IMR-90 (cell line): ENCODE measurements around the gene GCN1. TPM values are rescaled to one million over a fixed set of nuclear protein-coding genes. Genes with fewer than 3 reads are reported as not detected.

Experiments
- ATAC-seq: fragments of 200-7000 bp; cut with Tn5 transposase; 2 replicates; pipeline ENCODE4 v1.9.1; 2020; ENCODE audit warnings: low read depth, mild to moderate bottlenecking, moderate library complexity
- BruUV-seq: library from RNA; stranded (reverse); fragments of 400-500 nt; replicated peaks from 2 replicates; lab custom pipeline; 2021; lab: Mats Ljungman, UMichigan
- CTCF ChIA-PET: fragments of 300-600 bp; formaldehyde crosslinking; extraction: SDS; loops from one replicate; lab custom pipeline; 2021; ENCODE audit warnings: antibody characterized with exemption; lab: Yijun Ruan, JAX
- POLR2A ChIA-PET: fragments of 300-600 bp; sonication (Branson Sonifier 250); formaldehyde crosslinking; loops from one replicate; lab custom pipeline; 2022; ENCODE audit warnings: antibody characterized with exemption; ENCODE audit not compliant: unreplicated experiment; lab: Charles Lee
- DNase-seq: peaks from one replicate; pipeline ENCODE4 v3.0.0; 2013
- H2AFZ ChIP-seq: replicated peaks from 2 replicates; pipeline ENCODE3; 2013; ENCODE audit warnings: low read length, mild to moderate bottlenecking; ENCODE audit not compliant: poor library complexity
- H2AK5ac ChIP-seq: 2 replicates; pipeline ENCODE4 v1.6.1; 2013; ENCODE audit warnings: low read depth, low read length, inconsistent platforms
- H2AK9ac ChIP-seq: replicated peaks from 2 replicates; pipeline ENCODE3; 2013; ENCODE audit warnings: mild to moderate bottlenecking, low read depth, low read length, moderate library complexity; ENCODE audit not compliant: poor library complexity
- H2BK120ac ChIP-seq: 2 replicates; pipeline ENCODE4 v1.6.1; 2013; ENCODE audit warnings: low read depth, low read length, inconsistent platforms
- H2BK15ac ChIP-seq: 3 replicates; pipeline ENCODE4 v1.6.1; 2013; ENCODE audit warnings: low read depth, low read length, inconsistent platforms
- H2BK20ac ChIP-seq: 2 replicates; pipeline ENCODE4 v1.6.1; 2013; ENCODE audit warnings: low read depth, mild to moderate bottlenecking, inconsistent platforms, low read length, moderate library complexity
- H2BK5ac ChIP-seq: 2 replicates; pipeline ENCODE4 v1.6.1; 2013; ENCODE audit warnings: mild to moderate bottlenecking, low read depth, low read length, inconsistent platforms; ENCODE audit not compliant: poor library complexity, severe bottlenecking
- H3K14ac ChIP-seq: replicated peaks from 2 replicates; pipeline ENCODE4 v1.6.1; 2013; ENCODE audit warnings: low read depth, low read length, inconsistent platforms
- H3K18ac ChIP-seq: 2 replicates; pipeline ENCODE4 v1.6.1; 2013; ENCODE audit warnings: low read depth, low read length, control low read depth
- H3K23ac ChIP-seq: 2 replicates; pipeline ENCODE4 v1.6.1; 2013; ENCODE audit warnings: low read depth, low read length, inconsistent platforms
- H3K27ac ChIP-seq: 2 replicates; pipeline ENCODE4 v1.5.1; 2013; ENCODE audit warnings: mild to moderate bottlenecking, control low read depth, low read length; ENCODE audit not compliant: insufficient read depth
- H3K27me3 ChIP-seq: 2 replicates; pipeline ENCODE4 v1.6.1; 2013; ENCODE audit warnings: low read length; ENCODE audit not compliant: control insufficient read depth, insufficient read depth
- H3K36me3 ChIP-seq: 2 replicates; pipeline ENCODE4 v1.6.1; 2013; ENCODE audit warnings: low read length, mixed read lengths; ENCODE audit not compliant: control insufficient read depth, insufficient read depth
- H3K4ac ChIP-seq: 2 replicates; pipeline ENCODE4 v1.6.1; 2013; ENCODE audit warnings: low read depth, low read length, inconsistent platforms
- H3K4me1 ChIP-seq: 2 replicates; pipeline ENCODE4 v1.6.1; 2013; ENCODE audit warnings: low read length, mixed read lengths; ENCODE audit not compliant: control insufficient read depth, insufficient read depth
- H3K4me2 ChIP-seq: 2 replicates; pipeline ENCODE4 v1.6.1; 2013; ENCODE audit warnings: low read depth, mild to moderate bottlenecking, control low read depth, low read length, moderate library complexity
- H3K4me3 ChIP-seq: 2 replicates; pipeline ENCODE4 v1.5.1; 2013; ENCODE audit warnings: low read depth, mild to moderate bottlenecking, control low read depth, low read length, moderate library complexity; ENCODE audit not compliant: insufficient read depth
- H3K56ac ChIP-seq: 2 replicates; pipeline ENCODE4 v1.6.1; 2013; ENCODE audit warnings: low read length, inconsistent platforms; ENCODE audit not compliant: insufficient read depth; ENCODE audit errors: extremely low read depth
- H3K79me1 ChIP-seq, 2 experiments: 2 replicates each; pipeline ENCODE4 v1.6.1; 2013; ENCODE audit warnings: low read length in 2 of 2, inconsistent platforms in 1 of 2, low read depth in 1 of 2
- H3K9ac ChIP-seq: 2 replicates; pipeline ENCODE4 v1.6.1; 2013; ENCODE audit warnings: low read depth, low read length, control low read depth
- H3K9me1 ChIP-seq: 2 replicates; pipeline ENCODE4 v1.6.1; 2013; ENCODE audit warnings: low read length, inconsistent platforms; ENCODE audit not compliant: insufficient read depth
- H3K9me3 ChIP-seq: 2 replicates; pipeline ENCODE4 v1.6.1; 2013; ENCODE audit warnings: low read length; ENCODE audit not compliant: control insufficient read depth, insufficient read depth
- H4K20me1 ChIP-seq: 2 replicates; pipeline ENCODE4 v1.6.1; 2013; ENCODE audit warnings: low read length, inconsistent platforms; ENCODE audit not compliant: insufficient read depth
- H4K5ac ChIP-seq: 2 replicates; pipeline ENCODE4 v1.6.1; 2013; ENCODE audit warnings: mild to moderate bottlenecking, low read depth, low read length, control low read depth
- H4K8ac ChIP-seq, 2 experiments: 2 replicates each; pipeline ENCODE4 v1.6.1; 2013; ENCODE audit warnings: low read depth in 2 of 2, low read length in 2 of 2, control low read depth in 1 of 2, inconsistent platforms in 1 of 2
- H4K91ac ChIP-seq: 2 replicates; pipeline ENCODE4 v1.6.1; 2013; ENCODE audit warnings: low read depth, low read length, inconsistent platforms; ENCODE audit not compliant: insufficient read depth
- ELK1 ChIP-seq: fragments of 150-350 bp; IDR thresholded peaks from 2 replicates; pipeline ENCODE4 v1.6.1; 2016; ENCODE audit warnings: low read depth, mild to moderate bottlenecking, low read length, moderate library complexity, borderline replicate concordance
- FOS ChIP-seq: fragments of 150-350 bp; IDR thresholded peaks from 2 replicates; pipeline ENCODE4 v1.6.1; 2016; ENCODE audit warnings: low read depth, low read length
- MAFK ChIP-seq: IDR thresholded peaks from 2 replicates; pipeline ENCODE4 v1.6.1; 2012; ENCODE audit warnings: low read depth, low read length, improper control_type of control experiment
- MXI1 ChIP-seq: IDR thresholded peaks from 2 replicates; pipeline ENCODE4 v1.6.1; 2012; ENCODE audit warnings: low read depth, mild to moderate bottlenecking, low read length, moderate library complexity, borderline replicate concordance
- RAD21 ChIP-seq: IDR thresholded peaks from 2 replicates; pipeline ENCODE4 v1.6.1; 2012; ENCODE audit warnings: low read length, improper control_type of control experiment
- RCOR1 ChIP-seq: IDR thresholded peaks from 2 replicates; pipeline ENCODE4 v1.6.1; 2012; ENCODE audit warnings: mild to moderate bottlenecking, low read length, improper control_type of control experiment; ENCODE audit not compliant: insufficient replicate concordance
- RFX5 ChIP-seq: IDR thresholded peaks from 2 replicates; pipeline ENCODE4 v1.8.0; 2012; ENCODE audit warnings: low read depth, mild to moderate bottlenecking, low read length, moderate library complexity
- WGBS, 2 experiments: methylation state at CpG; one replicate each; pipeline versions ENCODE4 v1.1.5 to v1.1.7; 2013; ENCODE audit warnings: missing lambda C conversion rate in 2 of 2; ENCODE audit not compliant: insufficient read length in 1 of 2; ENCODE audit errors: extremely low coverage in 2 of 2; 5-methylcytosine and 5-hydroxymethylcytosine counted together
- dilution Hi-C: fragments of 300-500 bp; cut with HindIII; formaldehyde crosslinking; loops from one replicate; pipeline ENCODE4 v1.14.3; 2018; ENCODE audit warnings: low sequenced_read_pairs; ENCODE audit not compliant: unreplicated experiment
- in situ Hi-C: fragments of 300-500 bp; cut with MboI; formaldehyde crosslinking; loops from 3 replicates; pipeline ENCODE4 v1.14.3; 2019; ENCODE audit warnings: low sequenced_read_pairs, inconsistent platforms, mixed read lengths
- intact Hi-C: fragments of 100-400 bp; cut with micrococcal nuclease; formaldehyde crosslinking; loops from 2 replicates; pipeline ENCODE4 v1.10.0; 2022
- polyA plus RNA-seq, 3 experiments: library from polyadenylated mRNA; depleted of rRNA; stranded (reverse); fragments of >200 nt; gene quantifications; 2 replicates each; pipeline ENCODE4 v1.2.3, GENCODE V29; 2012; ENCODE audit warnings: low replicate concordance in 1 of 3
- total RNA-seq: library from RNA; depleted of rRNA; stranded (reverse); fragments of >200 nt; gene quantifications from 2 replicates; pipeline ENCODE4 v1.2.3, GENCODE V29; 2012

The GCN1 gene
- total and polyA plus RNA-seq, 2 of the 4 experiments (the other 2 are of a cell fraction), result 57.8 to 77.6 TPM

GRCh38 chr12:120090626-120091295, 103.8 kb downstream of the GCN1 start:
- Histone ChIP-seq H3K79me1 (peaks cover 0 to 10% of the 10 kb centered on the region in 2 experiments; a peak in 1 of 4 replicates), H3K4ac (no peak overlapping the region), H3K9me1 (0 out of 2 replicates have a peak, but pooled peaks cover 8% of the 10 kb centered on the region), H2BK120ac (no peak overlapping the region), H3K56ac (no peak overlapping the region), H3K4me2 (no peak overlapping the region), H4K20me1 (peaks cover 25% of the 10 kb centered on the region), H2AK9ac (peak overlapping the region; percentile 60), H4K5ac (no peak overlapping the region), H2AFZ (no peak overlapping the region), H3K18ac (no peak overlapping the region), H3K9ac (no peak overlapping the region), H3K4me3 (no peak overlapping the region), H3K36me3 (peaks cover 18% of the 10 kb centered on the region; the same call in 1 of the 2 replicates), H2BK5ac (no peak overlapping the region), H3K14ac (no peak overlapping the region), H2BK15ac (no peak overlapping the region), H3K9me3 (no peaks in the 10 kb centered on the region), H4K91ac (no peak overlapping the region), H3K27me3 (no peaks in the 10 kb centered on the region), H2AK5ac (no peak overlapping the region), H3K4me1 (no peaks in the 10 kb centered on the region; the same call in 1 of the 2 replicates), H3K27ac (no peak overlapping the region), H4K8ac (no peak overlapping the region), H2BK20ac (no peak overlapping the region), H3K23ac (no peak overlapping the region)
- dilution Hi-C loops, result no loop called here
- POLR2A ChIA-PET, result no interaction called here
- intact Hi-C loops, result no loop called here
- CTCF ChIA-PET, result no interaction called here
- in situ Hi-C loops, result no loop called here
- BruUV-seq, result no TSS peak
- TF ChIP-seq RCOR1 (no peak), FOS (no peak), RAD21 (no peak), MAFK (no peak), RFX5 (no peak), ELK1 (no peak), MXI1 (no peak)
- no peak for DNase-seq
- ATAC-seq, result no peak
- WGBS, 2 experiments, result 88% methylated on average over 17 of the region's 19 CpGs; no CpG with 5 or more reads in 1 of the 2 experiments
